HuH-7.5 (cell line): ENCODE results near the gene RAB39B.

Experiments
- DNase-seq: peaks from one replicate; pipeline ENCODE4 v3.0.0; 2011; ENCODE audit warnings: low spot score

The RAB39B gene

GRCh38 chrX:155215443-155216178 lies 48.7 kb downstream of the RAB39B start:
- DNase-seq = no peak

DNA sequence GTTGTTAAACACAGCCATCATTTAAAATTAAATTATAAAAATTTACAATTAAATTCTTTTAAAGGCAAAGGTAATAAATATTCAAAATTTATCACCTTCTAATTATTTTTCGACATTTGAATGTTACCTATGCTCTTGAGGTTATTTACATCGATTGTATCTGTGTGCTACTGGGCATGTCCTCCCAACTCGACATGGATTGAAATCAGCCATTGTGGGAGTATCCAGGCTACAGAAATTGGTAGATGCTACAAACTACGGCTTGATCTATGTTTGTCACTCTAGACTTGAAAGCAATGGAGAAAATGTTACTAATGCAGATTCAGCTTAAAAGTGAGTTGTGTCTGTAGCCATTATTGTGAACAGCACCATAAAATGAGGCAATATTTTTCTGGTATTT lies 50.6 kb downstream of the RAB39B start:
- no peak for DNase-seq

GRCh38 chrX:155211208-155211607 lies 53.1 kb downstream of the RAB39B start:
- no peak for DNase-seq
